Loucy (cell line): ENCODE data around the gene PRR9.

Experiments used
- CTCF ChIP-seq: fragments of 200-600 bp; sonication (generic); conservative IDR thresholded peaks from 2 replicates; pipeline ENCODE4 v1.5.1; 2014; ENCODE audit warnings: mild to moderate bottlenecking, antibody characterized with exemption, low read length
- EZH2phosphoT487 ChIP-seq: fragments of 200-600 bp; IDR thresholded peaks from 2 replicates; pipeline ENCODE4 v1.6.1; 2018; ENCODE audit warnings: antibody characterized with exemption, mild to moderate bottlenecking, moderate library complexity, borderline replicate concordance

- TF ChIP-seq CTCF, result no peak
- TF ChIP-seq EZH2phosphoT487, result no peak
Measured at GRCh38 chr1:153231363-153231762, 14.0 kb downstream of the PRR9 start.
